ENCODE measurements around the gene TSSK2. TPM values are rescaled to one million over a fixed set of nuclear protein-coding genes. Genes with fewer than 3 reads are reported as not detected.

Gene TSSK2
- total and polyA plus RNA-seq, 2 of the 8 experiments (the other 6 are each of a cell fraction or from before 2014, with no cell fraction given) = not detected

DNA sequence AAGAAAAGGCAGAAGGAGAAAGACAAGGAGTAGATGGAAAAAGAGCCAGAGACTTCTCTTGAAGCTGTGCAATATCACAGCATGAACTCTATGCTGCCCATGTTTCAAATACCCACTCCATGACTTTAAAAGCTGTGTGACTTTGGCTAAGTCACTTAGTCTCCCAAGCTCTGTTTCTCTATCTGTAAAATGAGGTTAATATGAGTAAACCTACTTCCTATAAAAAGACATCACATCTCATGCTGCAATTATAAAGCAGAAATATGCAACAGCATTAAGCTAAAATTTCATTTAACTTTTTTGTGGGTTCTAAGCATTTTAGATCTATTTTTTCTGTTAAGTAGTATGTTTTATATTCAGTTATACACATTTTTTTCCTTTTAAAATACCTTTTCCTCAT, 20.5 kb upstream of the TSSK2 start:
- H3K36me3 ChIP-seq (ENCODE audit: control insufficient read depth in 2 of 4, insufficient read depth in 4 of 4, low read length in 3 of 4) = no peaks in the 10 kb centered on the region
- CTCF ChIA-PET (ENCODE audit: partially characterized antibody) = interaction anchor here (0.5 to 2.4 kb wide), 15 partner anchors 9 to 1286 kb away, joined by 3 to 12 read pairs (median 3); partner anchors contain the start of genes DGCR2 and ESS2
- H3K9ac ChIP-seq (replicated peaks in 1 of 4; ENCODE audit: extremely low read depth in 1 of 4, low read depth in 3 of 4, low read length in 3 of 4) = no peak overlapping the region
- no peak overlapping the region for H2AFZ ChIP-seq (ENCODE audit: low read length)
- no peak overlapping the region for H4K8ac ChIP-seq (ENCODE audit: extremely low read depth, insufficient read depth, low read length)
- H3K4me1 ChIP-seq (replicated peaks in 1 of 4; ENCODE audit: control insufficient read depth in 3 of 4, insufficient read depth in 4 of 4, low read length in 3 of 4) = peaks cover 7 to 14% (median 11%) of the 10 kb centered on the region in 4 experiments
- no peak overlapping the region for H4K91ac ChIP-seq (replicated peaks; ENCODE audit: insufficient read length, low read length)
- FAIRE-seq (no peak), DNase-seq (ENCODE audit: low read depth in 1 of 2, low spot score in 2 of 2) (no peak)
- H3K79me2 ChIP-seq (ENCODE audit: control insufficient read depth in 1 of 2, insufficient read depth in 2 of 2, low read length in 2 of 2) = peaks cover 29 to 93% of the 10 kb centered on the region in 2 experiments
- H4K5ac ChIP-seq (ENCODE audit: insufficient read length, low read depth, low read length) = no peak overlapping the region
- H3K79me1 ChIP-seq (ENCODE audit: low read depth, low read length) = peaks cover 21% of the 10 kb centered on the region
- H3K23me2 ChIP-seq (ENCODE audit: low read depth, low read length) = no peaks in the 10 kb centered on the region
- POLR2A ChIA-PET (ENCODE audit: partially characterized antibody) = interaction anchor here (0.5 to 2.8 kb wide), 5 partner anchors 11 to 369 kb away, joined by 3 to 21 read pairs (median 4); partner anchors contain the start of genes CDC45 and DGCR2
- H2BK12ac ChIP-seq (ENCODE audit: low read depth, low read length) = no peak overlapping the region
- no peak overlapping the region for H3K27ac ChIP-seq (ENCODE audit: low read depth, low read length)
- peaks cover 24 to 47% of the 10 kb centered on the region in 2 experiments for H4K20me1 ChIP-seq (replicated peaks in 1 of 2; ENCODE audit: control insufficient read depth in 1 of 2, insufficient read depth in 2 of 2, low read length in 2 of 2)
- H2BK120ac ChIP-seq (replicated peaks; ENCODE audit: low read depth, low read length) = no peak overlapping the region
- H2BK5ac ChIP-seq (ENCODE audit: low read depth, low read length) = no peak overlapping the region
- no peak overlapping the region for H3K4me2 ChIP-seq (ENCODE audit: insufficient read depth in 1 of 2, low read depth in 2 of 2, low read length in 2 of 2)
- H3K4ac ChIP-seq (replicated peaks; ENCODE audit: insufficient read length, low read depth, low read length) = no peak overlapping the region
- no peak overlapping the region for H2AK5ac ChIP-seq (ENCODE audit: low read depth, low read length)
- H3K4me3 ChIP-seq (ENCODE audit: extremely low read depth in 1 of 4, insufficient read depth in 2 of 4, low read depth in 3 of 4, low read length in 4 of 4) = no peak overlapping the region
- no peaks in the 10 kb centered on the region for H3K9me3 ChIP-seq (ENCODE audit: insufficient read depth in 2 of 2, low read depth in 1 of 2, low read length in 1 of 2)
- no peak overlapping the region for H3K14ac ChIP-seq (ENCODE audit: insufficient read length)
- H3K23ac ChIP-seq (ENCODE audit: insufficient read length) = no peak overlapping the region
- H3K18ac ChIP-seq (ENCODE audit: extremely low read depth, low read length) = no peak overlapping the region
- H2BK15ac ChIP-seq (ENCODE audit: low read length) = no peak overlapping the region
- H3K56ac ChIP-seq (replicated peaks; ENCODE audit: insufficient read length, low read depth, low read length) = no peak overlapping the region
- H3K27me3 ChIP-seq (replicated peaks in 1 of 4; ENCODE audit: control insufficient read depth in 3 of 4, extremely low read depth in 1 of 4, insufficient read depth in 3 of 4, low read length in 3 of 4) = no peaks in the 10 kb centered on the region; a peak in 1 of 7 replicates
- H2BK20ac ChIP-seq (ENCODE audit: low read length) = no peak overlapping the region
- no peak for TF ChIP-seq SIX5 (IDR thresholded peaks at IDR 0.05; ENCODE audit: low read depth, low read length)
- TF ChIP-seq CHD1 (IDR thresholded peaks at IDR 0.05; ENCODE audit: low read depth, low read length) = no peak
- no peak for TF ChIP-seq KDM4A (IDR thresholded peaks at IDR 0.05; ENCODE audit: low read depth, low read length, severe bottlenecking)
- no peak for TF ChIP-seq EZH2 (IDR thresholded peaks at IDR 0.05; ENCODE audit: low read depth, low read length, severe bottlenecking)
- TF ChIP-seq BCL11A (IDR thresholded peaks at IDR 0.05; ENCODE audit: low read depth in 2 of 2, low read length in 2 of 2) = no peak
- TF ChIP-seq SIN3A (conservative IDR thresholded peaks at IDR 0.05 in 1 of 2, IDR thresholded peaks at IDR 0.05 in 1 of 2; ENCODE audit: low read depth in 1 of 2, low read length in 2 of 2) = no peak
- no peak for TF ChIP-seq HDAC2 (IDR thresholded peaks at IDR 0.05; ENCODE audit: borderline replicate concordance in 1 of 2, low read depth in 2 of 2, low read length in 2 of 2)
- TF ChIP-seq CBX5 (IDR thresholded peaks at IDR 0.05; ENCODE audit: low read depth, low read length) = no peak
- TF ChIP-seq BRCA1 (IDR thresholded peaks at IDR 0.05; ENCODE audit: low read depth, low read length) = no peak
- no peak for TF ChIP-seq TAF1 (IDR thresholded peaks at IDR 0.05; ENCODE audit: low read depth, low read length)
- TF ChIP-seq TCF12 (IDR thresholded peaks at IDR 0.05; ENCODE audit: low read depth, low read length) = no peak
- TF ChIP-seq SIRT6 (IDR thresholded peaks at IDR 0.05; ENCODE audit: low read length) = no peak
- TF ChIP-seq, protein P1, sequence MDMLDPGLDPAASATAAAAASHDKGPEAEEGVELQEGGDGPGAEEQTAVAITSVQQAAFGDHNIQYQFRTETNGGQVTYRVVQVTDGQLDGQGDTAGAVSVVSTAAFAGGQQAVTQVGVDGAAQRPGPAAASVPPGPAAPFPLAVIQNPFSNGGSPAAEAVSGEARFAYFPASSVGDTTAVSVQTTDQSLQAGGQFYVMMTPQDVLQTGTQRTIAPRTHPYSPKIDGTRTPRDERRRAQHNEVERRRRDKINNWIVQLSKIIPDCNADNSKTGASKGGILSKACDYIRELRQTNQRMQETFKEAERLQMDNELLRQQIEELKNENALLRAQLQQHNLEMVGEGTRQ (IDR thresholded peaks at IDR 0.05; ENCODE audit: low read length) = no peak

Data from H1 (cell line).